ENCODE data around the gene RABEPK. TPM values are rescaled to one million over a fixed set of nuclear protein-coding genes. Genes with fewer than 3 reads are reported as not detected.

Gene RABEPK
- total RNA-seq, 1 donor from 2014 or later, result 20.4 TPM

DNA sequence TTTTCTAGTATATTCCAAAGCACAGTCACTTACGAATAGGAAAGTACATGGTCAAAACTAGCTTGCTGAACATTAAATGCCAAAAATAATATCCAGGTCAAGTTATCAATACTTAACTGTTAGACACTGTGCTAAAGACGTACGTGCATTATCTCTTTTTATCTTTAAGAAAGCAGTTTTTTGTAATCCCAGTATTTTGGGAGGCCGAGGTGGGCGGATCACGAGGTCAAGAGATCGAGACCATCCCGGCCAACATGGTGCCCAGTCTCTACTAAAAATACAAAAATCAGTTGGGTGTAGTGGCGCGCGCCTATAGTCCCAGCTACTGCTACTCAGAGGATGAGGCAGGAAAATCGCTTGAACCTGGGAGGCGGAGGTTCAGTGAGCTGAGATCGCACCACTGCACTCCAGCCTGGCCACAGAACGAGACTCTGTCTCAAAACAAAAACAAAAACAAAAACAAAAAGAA, 43.5 kb downstream of the RABEPK start:
- intact Hi-C loops (cut with DNase I), result loop anchor here (5.0 kb wide), 2 partner anchors 382 to 472 kb away; partner anchors contain the start of genes ARPC5L, NR6A1 and RPL35
- no peaks in the 10 kb centered on the region for H3K9me3 ChIP-seq
- peaks cover 6 to 12% of the 10 kb centered on the region in 2 donors for H3K36me3 ChIP-seq
- H3K27me3 ChIP-seq, result no peaks in the 10 kb centered on the region
- TF ChIP-seq, protein P1, sequence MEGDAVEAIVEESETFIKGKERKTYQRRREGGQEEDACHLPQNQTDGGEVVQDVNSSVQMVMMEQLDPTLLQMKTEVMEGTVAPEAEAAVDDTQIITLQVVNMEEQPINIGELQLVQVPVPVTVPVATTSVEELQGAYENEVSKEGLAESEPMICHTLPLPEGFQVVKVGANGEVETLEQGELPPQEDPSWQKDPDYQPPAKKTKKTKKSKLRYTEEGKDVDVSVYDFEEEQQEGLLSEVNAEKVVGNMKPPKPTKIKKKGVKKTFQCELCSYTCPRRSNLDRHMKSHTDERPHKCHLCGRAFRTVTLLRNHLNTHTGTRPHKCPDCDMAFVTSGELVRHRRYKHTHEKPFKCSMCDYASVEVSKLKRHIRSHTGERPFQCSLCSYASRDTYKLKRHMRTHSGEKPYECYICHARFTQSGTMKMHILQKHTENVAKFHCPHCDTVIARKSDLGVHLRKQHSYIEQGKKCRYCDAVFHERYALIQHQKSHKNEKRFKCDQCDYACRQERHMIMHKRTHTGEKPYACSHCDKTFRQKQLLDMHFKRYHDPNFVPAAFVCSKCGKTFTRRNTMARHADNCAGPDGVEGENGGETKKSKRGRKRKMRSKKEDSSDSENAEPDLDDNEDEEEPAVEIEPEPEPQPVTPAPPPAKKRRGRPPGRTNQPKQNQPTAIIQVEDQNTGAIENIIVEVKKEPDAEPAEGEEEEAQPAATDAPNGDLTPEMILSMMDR (IDR thresholded peaks at IDR 0.05), result no peak
- no peak overlapping the region for H3K4me3 ChIP-seq
- H3K27ac ChIP-seq, result no peak overlapping the region
- peaks cover 0 to 13% of the 10 kb centered on the region in 2 donors for H3K4me1 ChIP-seq
- no peak for DNase-seq (ENCODE audit: low spot score in 2 of 2)

DNA sequence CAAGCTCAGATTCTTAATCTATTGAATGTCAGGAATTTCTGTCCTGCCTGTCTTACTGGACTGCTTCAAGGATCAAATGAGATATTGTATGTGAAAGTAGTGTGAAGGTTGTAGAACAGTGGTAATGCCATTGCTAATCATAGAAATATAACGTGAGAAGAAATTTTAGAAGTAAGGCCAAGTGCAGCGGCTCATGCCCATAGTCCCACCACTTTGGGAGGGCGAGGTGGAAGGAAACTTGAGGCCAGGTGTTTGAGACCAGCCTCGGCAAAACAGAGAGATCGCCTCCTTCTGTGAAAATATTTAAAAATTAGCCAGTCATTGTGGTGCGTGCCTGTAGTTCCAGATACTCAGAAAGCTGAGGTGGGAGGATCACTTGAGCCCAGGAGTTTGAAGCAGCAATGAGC, 45.9 kb downstream of the RABEPK start:
- no peaks in the 10 kb centered on the region for H3K27me3 ChIP-seq
- TF ChIP-seq, protein P1 (IDR thresholded peaks at IDR 0.05), result no peak
- no peak for DNase-seq (ENCODE audit: low spot score in 2 of 2)
- no peak overlapping the region for H3K27ac ChIP-seq
- peaks cover 0 to 4% of the 10 kb centered on the region in 2 donors for H3K4me1 ChIP-seq
- intact Hi-C loops (cut with DNase I), result no loop called here
- no peak overlapping the region for H3K4me3 ChIP-seq
- H3K36me3 ChIP-seq, result no peaks in the 10 kb centered on the region
- H3K9me3 ChIP-seq, result no peaks in the 10 kb centered on the region

DNA sequence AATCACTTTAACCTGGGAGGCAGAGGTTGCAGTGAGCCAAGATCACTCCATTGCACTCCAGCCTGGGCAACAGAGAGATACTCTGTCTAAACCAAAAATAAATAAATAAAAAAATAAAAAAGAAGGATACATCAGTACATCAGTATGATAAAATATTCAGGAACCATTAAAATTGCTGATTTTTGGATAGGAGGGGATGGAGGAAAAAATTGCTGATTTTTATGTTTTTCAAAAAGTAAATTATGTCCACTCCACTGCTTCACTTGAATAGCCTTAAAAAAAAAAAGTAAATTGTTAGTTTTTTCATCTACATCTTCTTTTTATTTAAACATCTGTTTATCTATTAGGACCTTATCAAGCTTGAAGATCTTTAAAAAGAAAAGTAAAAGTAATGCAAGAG, 53.9 kb downstream of the RABEPK start:
- H3K36me3 ChIP-seq, result no peaks in the 10 kb centered on the region
- no peaks in the 10 kb centered on the region for H3K27me3 ChIP-seq
- no peak overlapping the region for H3K4me3 ChIP-seq
- no peak overlapping the region for H3K27ac ChIP-seq
- TF ChIP-seq, protein P1 (IDR thresholded peaks at IDR 0.05), result no peak
- no peak for DNase-seq (ENCODE audit: low spot score in 2 of 2)
- no peaks in the 10 kb centered on the region for H3K9me3 ChIP-seq
- no peaks in the 10 kb centered on the region for H3K4me1 ChIP-seq
- intact Hi-C loops (cut with DNase I), result no loop called here

DNA sequence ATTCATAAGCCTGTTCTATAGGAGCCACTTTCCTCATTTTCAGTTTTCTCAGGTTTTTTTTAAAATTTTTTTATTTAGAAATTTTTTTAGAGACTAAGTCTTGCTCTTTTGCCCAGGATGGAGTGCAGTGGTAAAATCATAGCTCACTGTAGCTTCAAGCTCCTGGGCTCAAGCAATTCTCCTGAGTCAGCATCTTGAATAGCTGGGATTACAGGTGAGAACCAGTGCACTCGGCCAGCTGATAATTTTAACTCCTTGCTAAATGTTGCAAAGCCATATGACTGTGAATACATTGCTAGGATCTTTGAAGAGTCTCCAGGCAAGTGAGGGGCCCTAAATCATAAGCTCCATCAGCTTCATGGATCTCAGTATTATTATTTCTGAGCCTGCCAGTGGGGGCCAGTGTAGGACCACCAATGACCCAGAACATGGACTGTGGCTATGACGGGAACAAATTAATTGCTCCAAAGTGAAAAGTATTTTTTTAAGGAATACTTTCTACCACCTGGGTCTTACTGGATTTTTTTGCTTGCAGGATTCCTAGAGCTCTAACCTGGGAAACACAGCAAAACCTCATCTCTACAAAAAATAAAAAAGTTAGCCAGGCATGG, 55.5 kb downstream of the RABEPK start:
- Histone ChIP-seq H3K27ac (no peak overlapping the region), H3K4me1 (no peaks in the 10 kb centered on the region), H3K4me3 (no peak overlapping the region), H3K27me3 (no peaks in the 10 kb centered on the region), H3K9me3 (no peaks in the 10 kb centered on the region), H3K36me3 (no peaks in the 10 kb centered on the region)
- DNase-seq (ENCODE audit: low spot score in 2 of 2), result no peak
- intact Hi-C loops (cut with DNase I), result no loop called here
- TF ChIP-seq, protein P1 (IDR thresholded peaks at IDR 0.05), result no peak

DNA sequence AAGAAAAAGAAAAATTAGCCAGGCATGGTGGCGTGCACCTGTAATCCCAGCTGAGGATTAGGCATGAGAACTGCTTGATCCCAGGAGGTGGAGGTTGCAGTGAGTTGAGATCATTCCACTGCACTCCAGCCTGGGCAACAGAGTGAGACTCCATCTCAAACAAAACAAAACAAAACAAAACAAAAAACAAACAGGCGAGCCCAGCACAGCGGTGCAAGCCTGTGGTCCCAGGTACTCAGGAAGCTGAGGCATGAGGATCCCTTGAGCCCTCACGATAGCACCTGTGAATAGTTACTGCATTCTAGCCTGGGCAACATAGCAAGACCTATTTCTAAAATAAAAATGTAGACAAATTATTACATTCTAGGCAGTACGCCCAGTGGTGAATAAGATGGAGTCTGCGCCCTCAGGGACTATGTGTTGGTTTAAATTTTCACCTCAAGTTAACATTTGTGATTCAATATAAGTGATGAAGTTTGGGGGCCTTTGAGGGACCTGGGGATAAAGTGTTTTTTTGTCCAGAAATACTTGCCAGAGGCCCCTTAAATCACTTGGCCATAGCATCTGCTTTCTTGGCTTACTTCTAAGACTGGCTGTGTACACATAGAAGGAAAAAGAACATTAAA, 57.9 kb downstream of the RABEPK start:
- DNase-seq (ENCODE audit: low spot score in 2 of 2), result no peak
- no peak overlapping the region for H3K27ac ChIP-seq
- no peaks in the 10 kb centered on the region for H3K36me3 ChIP-seq
- no peaks in the 10 kb centered on the region for H3K27me3 ChIP-seq
- no peak overlapping the region for H3K4me3 ChIP-seq
- TF ChIP-seq, protein P1 (IDR thresholded peaks at IDR 0.05), result no peak
- no peaks in the 10 kb centered on the region for H3K9me3 ChIP-seq
- intact Hi-C loops (cut with DNase I), result no loop called here
- H3K4me1 ChIP-seq, result peaks cover 0 to 10% of the 10 kb centered on the region in 2 donors
